Type B pancreatic cell (in vitro differentiated cells): ENCODE results near the gene CDRT4. TPM values are rescaled to one million over a fixed set of nuclear protein-coding genes. Genes with fewer than 3 reads are reported as not detected.

ENCODE experiments used
- DNase-seq: peaks from one replicate; pipeline ENCODE4 v3.0.0; 2021; ENCODE audit warnings: mixed read lengths; ENCODE audit not compliant: unreplicated experiment; ENCODE audit errors: extremely low spot score
- H3K27ac Mint-ChIP-seq: 2 replicates; pipeline ENCODE4 v1.8.0; 2021; ENCODE audit warnings: mild to moderate bottlenecking, mixed read lengths
- H3K27me3 Mint-ChIP-seq: 2 replicates; pipeline ENCODE4 v1.8.0; 2021; ENCODE audit warnings: mixed read lengths
- H3K36me3 Mint-ChIP-seq: 2 replicates; pipeline ENCODE4 v1.8.0; 2021; ENCODE audit warnings: mixed read lengths
- H3K4me1 Mint-ChIP-seq: one replicate; pipeline ENCODE4 v1.8.0; 2021; ENCODE audit warnings: mixed read lengths; ENCODE audit not compliant: unreplicated experiment
- H3K4me3 Mint-ChIP-seq: 2 replicates; pipeline ENCODE4 v1.8.0; 2021; ENCODE audit warnings: mild to moderate bottlenecking, mixed read lengths
- H3K9me3 Mint-ChIP-seq: 2 replicates; pipeline ENCODE4 v1.8.0; 2021; ENCODE audit warnings: mixed read lengths
- CTCF ChIP-seq: fragments of 200-600 bp; sonication (generic); conservative IDR thresholded peaks from 2 replicates; pipeline ENCODE4 v1.5.0; 2021; ENCODE audit warnings: antibody characterized with exemption, mild to moderate bottlenecking
- total RNA-seq: library from RNA; stranded (reverse); gene quantifications from 2 replicates; pipeline ENCODE4 v1.2.1, GENCODE V29; 2021; ENCODE audit warnings: low replicate concordance

The CDRT4 gene
- total RNA-seq, 1 donor from 2014 or later, result 12.9 TPM

DNA sequence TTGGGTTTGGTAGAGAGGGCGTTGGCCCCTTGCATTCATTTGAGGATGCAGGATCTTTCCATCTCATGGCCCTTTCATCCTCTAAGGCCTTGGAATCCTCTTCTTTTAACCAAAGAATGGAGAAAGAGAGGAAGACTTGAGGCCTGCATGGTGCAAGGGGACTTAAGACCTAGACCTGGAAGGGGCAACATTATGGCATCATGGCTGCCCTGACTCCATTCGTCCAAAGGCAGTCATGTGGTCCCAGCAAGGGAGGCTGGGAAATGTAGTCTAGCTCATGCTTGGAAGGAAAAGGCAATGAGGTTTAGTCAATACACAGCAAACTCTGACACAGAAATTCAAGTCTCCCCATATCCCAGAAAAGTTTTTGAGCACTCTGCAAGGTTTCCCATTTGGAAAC lies 30.7 kb upstream of the CDRT4 start:
- Mint-ChIP-seq H3K4me3 (no peak overlapping the region), H3K27me3 (no peaks in the 10 kb centered on the region), H3K9me3 (no peaks in the 10 kb centered on the region), H3K36me3 (peaks cover 37% of the 10 kb centered on the region), H3K4me1 (peaks cover 22% of the 10 kb centered on the region), H3K27ac (no peak overlapping the region)
- DNase-seq, result no peak
- no peak for TF ChIP-seq CTCF

GRCh38 chr17:15496735-15497670 lies 29.6 kb upstream of the CDRT4 start:
- H3K36me3 Mint-ChIP-seq, result peaks cover 36% of the 10 kb centered on the region
- H3K9me3 Mint-ChIP-seq, result no peaks in the 10 kb centered on the region
- no peak for TF ChIP-seq CTCF
- no peak overlapping the region for H3K27ac Mint-ChIP-seq
- no peak overlapping the region for H3K4me3 Mint-ChIP-seq
- peaks cover 15% of the 10 kb centered on the region for H3K4me1 Mint-ChIP-seq
- DNase-seq, result no peak
- no peaks in the 10 kb centered on the region for H3K27me3 Mint-ChIP-seq

GRCh38 chr17:15494821-15495220 lies 27.4 kb upstream of the CDRT4 start:
- TF ChIP-seq CTCF, result no peak
- Mint-ChIP-seq H3K36me3 (peaks cover 42% of the 10 kb centered on the region), H3K27ac (no peak overlapping the region), H3K4me3 (no peak overlapping the region), H3K27me3 (no peaks in the 10 kb centered on the region), H3K4me1 (peaks cover 22% of the 10 kb centered on the region), H3K9me3 (no peaks in the 10 kb centered on the region)
- DNase-seq, result no peak

DNA sequence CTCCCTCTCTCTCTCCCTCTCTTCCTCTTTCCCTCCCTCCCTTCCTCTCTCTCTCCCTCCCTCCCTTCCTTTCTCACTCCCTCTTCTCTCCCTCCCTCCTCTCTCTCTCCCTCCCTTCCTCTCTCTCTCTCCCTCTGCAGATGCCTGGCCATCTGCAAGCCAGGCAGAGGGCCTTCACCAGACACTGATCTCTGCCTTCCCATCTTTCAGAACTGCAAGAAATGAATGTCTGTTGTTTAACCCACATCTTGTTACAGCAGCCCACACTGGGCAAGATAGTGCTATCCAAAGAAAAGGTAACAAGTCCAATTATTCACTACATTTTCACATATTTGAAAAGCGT lies 26.2 kb upstream of the CDRT4 start:
- Mint-ChIP-seq H3K27me3 (no peaks in the 10 kb centered on the region), H3K4me3 (no peak overlapping the region), H3K9me3 (no peaks in the 10 kb centered on the region), H3K27ac (no peak overlapping the region), H3K36me3 (peaks cover 46% of the 10 kb centered on the region), H3K4me1 (peaks cover 22% of the 10 kb centered on the region)
- no peak for TF ChIP-seq CTCF
- DNase-seq, result no peak

GRCh38 chr17:15492791-15493692 lies 25.6 kb upstream of the CDRT4 start:
- H3K4me1 Mint-ChIP-seq, result peaks cover 18% of the 10 kb centered on the region
- no peak for DNase-seq
- H3K9me3 Mint-ChIP-seq, result no peaks in the 10 kb centered on the region
- no peak for TF ChIP-seq CTCF
- H3K27ac Mint-ChIP-seq, result no peak overlapping the region
- H3K27me3 Mint-ChIP-seq, result no peaks in the 10 kb centered on the region
- H3K4me3 Mint-ChIP-seq, result no peak overlapping the region
- peaks cover 41% of the 10 kb centered on the region for H3K36me3 Mint-ChIP-seq
